HL-60 (cell line): ENCODE data around the gene CENPX.
A peak's percentile ranks its signal among the peaks of the same experiment; 100 is the strongest.

Experiments
- DNase-seq, 2 experiments: peaks; one replicate each; pipeline ENCODE4 v3.0.0-alpha.2; 2010 to 2020; ENCODE audit warnings: low read depth in 1 of 2, low spot score in 1 of 2
- H3K27ac ChIP-seq: fragments of 250-450 bp; sonication (Bioruptor Pico); replicated peaks from 2 replicates; pipeline ENCODE4 v1.5.1; 2020; ENCODE audit warnings: mild to moderate bottlenecking, moderate library complexity
- H3K27me3 ChIP-seq: fragments of 250-450 bp; sonication (Bioruptor Pico); 2 replicates; pipeline ENCODE4 v1.5.1; 2021; ENCODE audit warnings: mild to moderate bottlenecking, moderate library complexity; ENCODE audit not compliant: insufficient read depth, poor library complexity, severe bottlenecking
- H3K4me3 ChIP-seq: replicated peaks from 2 replicates; pipeline ENCODE4 v1.5.1; 2011; ENCODE audit warnings: mild to moderate bottlenecking, control low read depth, low read length; ENCODE audit not compliant: insufficient read depth
- GABPA ChIP-seq: IDR thresholded peaks from 2 replicates; pipeline ENCODE4 v1.6.1; 2012; ENCODE audit warnings: low read depth
- POLR2AphosphoS5 ChIP-seq: IDR thresholded peaks from 2 replicates; pipeline ENCODE4 v1.6.1; 2012; ENCODE audit warnings: low read depth
- SPI1 ChIP-seq: IDR thresholded peaks from 2 replicates; pipeline ENCODE4 v1.6.1; 2012; ENCODE audit warnings: low read depth, mild to moderate bottlenecking, borderline replicate concordance
- TF ChIP-seq, protein P1 (sequence below): IDR thresholded peaks from one replicate; pipeline ENCODE4 v1.5.1; 2011; ENCODE audit warnings: low read length, control low read depth, inconsistent platforms; ENCODE audit not compliant: insufficient read depth
- TF ChIP-seq, protein P2 (sequence below): IDR thresholded peaks from 2 replicates; pipeline ENCODE4 v1.6.1; 2012; ENCODE audit warnings: low read depth; ENCODE audit not compliant: insufficient replicate concordance

CENPX gene

GRCh38 chr17:82029990-82030469 lies 7.4 kb upstream of the CENPX start:
- no peaks in the 10 kb centered on the region for H3K27me3 ChIP-seq
- 0 out of 2 replicates have a peak overlapping the region, but pooled peaks have one; percentile 56 for H3K4me3 ChIP-seq
- TF ChIP-seq, protein P1, sequence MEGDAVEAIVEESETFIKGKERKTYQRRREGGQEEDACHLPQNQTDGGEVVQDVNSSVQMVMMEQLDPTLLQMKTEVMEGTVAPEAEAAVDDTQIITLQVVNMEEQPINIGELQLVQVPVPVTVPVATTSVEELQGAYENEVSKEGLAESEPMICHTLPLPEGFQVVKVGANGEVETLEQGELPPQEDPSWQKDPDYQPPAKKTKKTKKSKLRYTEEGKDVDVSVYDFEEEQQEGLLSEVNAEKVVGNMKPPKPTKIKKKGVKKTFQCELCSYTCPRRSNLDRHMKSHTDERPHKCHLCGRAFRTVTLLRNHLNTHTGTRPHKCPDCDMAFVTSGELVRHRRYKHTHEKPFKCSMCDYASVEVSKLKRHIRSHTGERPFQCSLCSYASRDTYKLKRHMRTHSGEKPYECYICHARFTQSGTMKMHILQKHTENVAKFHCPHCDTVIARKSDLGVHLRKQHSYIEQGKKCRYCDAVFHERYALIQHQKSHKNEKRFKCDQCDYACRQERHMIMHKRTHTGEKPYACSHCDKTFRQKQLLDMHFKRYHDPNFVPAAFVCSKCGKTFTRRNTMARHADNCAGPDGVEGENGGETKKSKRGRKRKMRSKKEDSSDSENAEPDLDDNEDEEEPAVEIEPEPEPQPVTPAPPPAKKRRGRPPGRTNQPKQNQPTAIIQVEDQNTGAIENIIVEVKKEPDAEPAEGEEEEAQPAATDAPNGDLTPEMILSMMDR, result no peak
- TF ChIP-seq SPI1 (no peak), GABPA (no peak), POLR2AphosphoS5 (no peak)
- TF ChIP-seq, protein P2, sequence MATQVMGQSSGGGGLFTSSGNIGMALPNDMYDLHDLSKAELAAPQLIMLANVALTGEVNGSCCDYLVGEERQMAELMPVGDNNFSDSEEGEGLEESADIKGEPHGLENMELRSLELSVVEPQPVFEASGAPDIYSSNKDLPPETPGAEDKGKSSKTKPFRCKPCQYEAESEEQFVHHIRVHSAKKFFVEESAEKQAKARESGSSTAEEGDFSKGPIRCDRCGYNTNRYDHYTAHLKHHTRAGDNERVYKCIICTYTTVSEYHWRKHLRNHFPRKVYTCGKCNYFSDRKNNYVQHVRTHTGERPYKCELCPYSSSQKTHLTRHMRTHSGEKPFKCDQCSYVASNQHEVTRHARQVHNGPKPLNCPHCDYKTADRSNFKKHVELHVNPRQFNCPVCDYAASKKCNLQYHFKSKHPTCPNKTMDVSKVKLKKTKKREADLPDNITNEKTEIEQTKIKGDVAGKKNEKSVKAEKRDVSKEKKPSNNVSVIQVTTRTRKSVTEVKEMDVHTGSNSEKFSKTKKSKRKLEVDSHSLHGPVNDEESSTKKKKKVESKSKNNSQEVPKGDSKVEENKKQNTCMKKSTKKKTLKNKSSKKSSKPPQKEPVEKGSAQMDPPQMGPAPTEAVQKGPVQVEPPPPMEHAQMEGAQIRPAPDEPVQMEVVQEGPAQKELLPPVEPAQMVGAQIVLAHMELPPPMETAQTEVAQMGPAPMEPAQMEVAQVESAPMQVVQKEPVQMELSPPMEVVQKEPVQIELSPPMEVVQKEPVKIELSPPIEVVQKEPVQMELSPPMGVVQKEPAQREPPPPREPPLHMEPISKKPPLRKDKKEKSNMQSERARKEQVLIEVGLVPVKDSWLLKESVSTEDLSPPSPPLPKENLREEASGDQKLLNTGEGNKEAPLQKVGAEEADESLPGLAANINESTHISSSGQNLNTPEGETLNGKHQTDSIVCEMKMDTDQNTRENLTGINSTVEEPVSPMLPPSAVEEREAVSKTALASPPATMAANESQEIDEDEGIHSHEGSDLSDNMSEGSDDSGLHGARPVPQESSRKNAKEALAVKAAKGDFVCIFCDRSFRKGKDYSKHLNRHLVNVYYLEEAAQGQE, result no peak
- no peak for DNase-seq
- H3K27ac ChIP-seq, result no peak overlapping the region

- DNase-seq, result no peak
- H3K4me3 ChIP-seq, result no peak overlapping the region
- no peaks in the 10 kb centered on the region for H3K27me3 ChIP-seq
- TF ChIP-seq, protein P2, result no peak
- TF ChIP-seq GABPA (no peak), POLR2AphosphoS5 (no peak), SPI1 (no peak)
- TF ChIP-seq, protein P1, result no peak
- no peak overlapping the region for H3K27ac ChIP-seq
Measured at GRCh38 chr17:82029391-82029790, 6.7 kb upstream of the CENPX start.

GRCh38 chr17:82028966-82029365 lies 6.3 kb upstream of the CENPX start:
- Histone ChIP-seq H3K4me3 (no peak overlapping the region), H3K27me3 (no peaks in the 10 kb centered on the region), H3K27ac (no peak overlapping the region)
- TF ChIP-seq, protein P1, result no peak
- TF ChIP-seq GABPA (no peak), SPI1 (no peak), POLR2AphosphoS5 (no peak)
- TF ChIP-seq, protein P2, result no peak
- no peak for DNase-seq
